GM18868 (cell line): ENCODE results near the gene PAX1.

Source experiments
- ATAC-seq: cut with Tn5 transposase; IDR thresholded peaks from one replicate; pipeline ENCODE4 v1.9.1; 2021; ENCODE audit warnings: mild to moderate bottlenecking, moderate library complexity; ENCODE audit not compliant: unreplicated experiment

The PAX1 gene

DNA sequence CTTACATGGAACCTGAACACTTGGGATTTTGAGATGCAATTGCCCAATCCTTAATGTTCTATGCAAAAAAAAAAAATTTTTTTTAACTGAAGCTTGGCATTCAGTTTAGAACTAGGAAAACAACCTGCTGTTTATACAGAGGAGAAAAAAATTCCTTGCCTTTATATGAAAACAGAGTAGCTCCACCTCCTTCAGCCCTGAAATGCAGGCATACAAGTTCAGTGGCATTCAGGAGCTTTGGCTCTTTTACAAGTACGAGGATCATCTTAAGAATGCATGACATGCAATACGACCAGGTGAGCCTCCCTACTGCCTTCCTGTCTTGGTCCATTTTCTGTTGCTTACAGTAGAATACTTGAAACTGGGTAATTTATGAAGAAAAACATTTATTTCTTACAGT lies 20.4 kb downstream of the PAX1 start:
- no peak for ATAC-seq

GRCh38 chr20:21729316-21729715 lies 23.9 kb downstream of the PAX1 start:
- no peak for ATAC-seq

GRCh38 chr20:21739161-21739560 lies 33.7 kb downstream of the PAX1 start:
- ATAC-seq: no peak

DNA sequence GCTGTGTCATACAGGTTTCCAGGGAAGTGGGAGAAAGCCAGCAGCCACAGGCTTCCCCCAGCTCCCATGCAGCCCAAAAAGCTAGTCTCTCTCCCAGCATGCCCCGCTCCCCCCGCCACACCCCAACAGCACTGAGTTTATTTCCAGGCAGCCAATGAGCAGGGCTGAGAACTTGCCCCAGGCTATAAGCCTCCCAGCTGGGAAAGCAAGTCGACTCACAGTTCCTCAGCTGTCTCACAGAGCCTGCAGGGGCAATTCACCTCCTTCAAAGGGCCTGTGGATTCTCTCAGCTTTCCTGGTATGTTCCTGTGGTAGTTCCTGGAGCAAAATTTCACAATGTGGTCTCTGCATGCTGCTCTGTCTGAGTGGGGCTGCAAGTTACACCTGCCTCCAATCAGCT lies 34.2 kb downstream of the PAX1 start:
- no peak for ATAC-seq

GRCh38 chr20:21741266-21741665 lies 35.8 kb downstream of the PAX1 start:
- no peak for ATAC-seq

DNA sequence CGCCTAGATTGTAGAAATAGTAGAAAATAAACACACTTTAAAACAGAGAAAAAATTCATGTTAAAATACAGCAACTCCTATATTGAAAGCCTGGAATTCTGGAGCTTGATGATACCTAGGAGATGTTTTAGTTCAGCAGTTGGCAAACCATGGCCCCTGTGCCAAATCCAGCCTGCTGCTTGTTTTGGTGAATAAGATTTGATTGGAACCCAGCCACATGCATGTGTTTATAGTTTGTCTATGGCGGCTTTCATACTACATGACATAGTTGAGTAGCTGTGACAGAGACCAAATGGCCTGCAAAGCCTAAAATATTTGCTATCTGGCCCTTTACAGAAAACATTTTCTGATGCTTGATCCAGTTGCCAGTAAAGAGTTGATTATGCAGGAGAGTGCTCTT lies 57.2 kb downstream of the PAX1 start:
- no peak for ATAC-seq

- ATAC-seq: no peak
Observed at GRCh38 chr20:21767200-21767738, 61.8 kb downstream of the PAX1 start.

GRCh38 chr20:21767739-21768223 lies 62.3 kb downstream of the PAX1 start:
- ATAC-seq: peak; percentile 45
